HG02678 (cell line): ENCODE data around the gene AJM1.
"Not testable (repeated sequence)": the region's sequence is repeated elsewhere in the genome, so short reads cannot be mapped to it uniquely, and the experiment has no call there.

Experiments
- ATAC-seq: cut with Tn5 transposase; IDR thresholded peaks from one replicate; pipeline ENCODE4 v1.9.1; 2021; ENCODE audit warnings: mild to moderate bottlenecking, moderate library complexity; ENCODE audit not compliant: unreplicated experiment

AJM1 gene

DNA sequence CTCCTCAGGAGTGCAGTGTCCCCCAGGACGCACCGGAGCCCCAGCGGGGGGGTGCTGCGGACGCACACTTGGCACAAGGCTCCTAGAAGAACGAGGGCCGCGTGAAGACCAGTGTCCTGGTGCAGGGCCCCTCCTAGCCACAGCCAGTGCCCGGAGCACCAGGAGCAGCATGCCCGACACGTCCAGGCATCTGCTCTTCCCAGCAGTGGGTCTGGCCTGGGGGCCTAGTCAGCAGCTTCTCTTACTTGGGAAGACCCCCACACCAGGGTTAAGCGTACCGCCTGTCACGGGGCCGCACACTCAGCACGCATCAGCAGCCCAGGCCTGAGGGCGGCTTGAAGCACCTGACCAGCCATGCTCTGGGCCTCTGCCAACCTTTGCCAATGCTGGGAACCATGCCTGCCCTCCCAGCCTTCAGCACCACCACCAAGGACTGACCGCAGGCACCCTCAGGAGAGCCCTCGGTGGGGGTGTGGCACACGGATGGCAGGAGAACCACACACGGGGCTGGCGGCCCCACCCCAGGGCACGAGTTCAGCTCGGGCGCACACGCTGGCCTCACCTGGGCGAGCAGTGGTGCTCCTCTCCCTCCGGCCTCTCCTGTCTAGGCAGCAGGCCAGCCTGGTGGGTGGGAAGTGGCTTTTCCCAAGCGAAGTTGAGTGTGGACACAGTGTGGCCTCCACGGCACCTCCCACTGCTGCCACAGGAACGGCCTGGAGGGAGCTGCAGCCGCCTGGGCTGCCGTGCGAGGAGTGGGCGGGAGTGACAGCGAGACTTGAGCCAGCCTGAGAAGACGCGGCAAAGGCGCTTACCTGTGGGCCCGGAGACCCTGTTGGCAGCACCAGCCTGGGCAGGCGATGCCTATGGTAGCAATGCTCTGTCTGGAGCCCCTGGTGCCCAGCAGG, 12.0 kb upstream of the AJM1 start:
- no peak for ATAC-seq

DNA sequence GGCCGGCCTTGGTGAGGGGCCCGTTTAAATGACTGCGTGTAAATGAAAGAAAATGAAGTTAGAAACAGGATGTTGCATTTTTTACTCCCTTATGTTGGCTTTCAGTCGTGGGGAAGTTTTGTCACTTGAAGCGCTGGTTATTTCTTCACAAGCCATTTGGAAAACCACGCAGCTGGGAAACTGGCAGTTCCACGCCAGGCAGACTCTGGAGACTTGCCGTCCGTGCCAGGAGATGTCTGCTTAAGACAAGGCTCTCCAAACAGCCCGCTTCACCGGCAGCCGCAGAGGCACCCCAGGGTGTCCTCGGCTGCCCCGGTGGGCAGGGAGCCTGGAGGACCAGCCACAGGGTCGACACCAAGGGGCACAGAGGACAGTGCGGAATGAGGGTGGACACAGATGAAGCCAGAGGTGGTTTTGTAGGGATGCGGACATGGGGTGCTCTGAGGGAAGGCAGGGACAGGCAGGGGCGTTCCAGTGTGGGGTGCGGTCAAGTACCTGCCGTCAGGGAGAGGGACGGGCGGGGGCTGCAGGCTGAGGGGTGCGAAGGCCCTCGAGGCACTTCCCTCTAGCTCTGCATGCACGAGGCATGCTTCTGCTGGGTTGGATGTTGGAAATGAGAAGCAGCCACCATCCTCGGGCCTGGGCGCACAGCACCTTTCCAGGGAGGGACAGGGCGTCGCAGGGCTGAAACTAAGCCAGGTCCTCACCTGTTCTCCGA, 11.1 kb upstream of the AJM1 start:
- ATAC-seq: no peak

- no peak for ATAC-seq
These were observed 10.6 kb upstream of the AJM1 start for GRCh38 chr9:136831720-136832104.

GRCh38 chr9:136832581-136832980, 9.7 kb upstream of the AJM1 start:
- no peak for ATAC-seq

DNA sequence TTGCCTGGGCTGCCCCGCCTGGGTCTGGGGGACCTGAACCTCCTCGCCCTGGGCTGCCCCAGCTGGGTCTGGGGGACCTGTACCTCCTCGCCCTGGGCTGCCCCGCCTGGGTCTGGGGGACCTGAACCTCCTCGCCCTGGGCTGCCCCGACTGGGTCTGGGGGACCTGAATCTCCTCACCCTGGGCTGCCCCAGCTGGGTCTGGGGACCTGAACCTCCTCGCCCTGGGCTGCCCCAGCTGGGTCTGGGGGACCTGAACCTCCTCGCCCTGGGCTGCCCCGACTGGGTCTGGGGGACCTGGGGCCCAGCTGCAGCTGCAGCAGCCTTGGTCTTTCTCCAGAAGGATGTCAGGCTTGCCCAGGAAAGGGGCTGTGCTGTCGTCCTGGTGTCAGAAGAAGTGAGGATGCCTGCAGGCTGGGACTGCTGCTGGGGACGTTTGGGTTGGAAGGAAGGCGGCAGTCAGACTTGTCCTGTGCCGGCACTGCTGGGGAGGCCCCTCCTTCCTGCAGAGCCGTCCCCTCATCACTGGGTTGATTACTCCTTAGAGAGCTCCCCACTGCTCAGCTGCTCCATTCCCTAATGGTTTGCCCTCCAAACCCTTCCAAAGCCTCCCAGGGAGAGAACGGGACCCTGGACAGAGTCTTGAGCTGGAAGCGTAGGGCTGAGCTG, 8.8 kb upstream of the AJM1 start:
- not testable (repeated sequence) for ATAC-seq

DNA sequence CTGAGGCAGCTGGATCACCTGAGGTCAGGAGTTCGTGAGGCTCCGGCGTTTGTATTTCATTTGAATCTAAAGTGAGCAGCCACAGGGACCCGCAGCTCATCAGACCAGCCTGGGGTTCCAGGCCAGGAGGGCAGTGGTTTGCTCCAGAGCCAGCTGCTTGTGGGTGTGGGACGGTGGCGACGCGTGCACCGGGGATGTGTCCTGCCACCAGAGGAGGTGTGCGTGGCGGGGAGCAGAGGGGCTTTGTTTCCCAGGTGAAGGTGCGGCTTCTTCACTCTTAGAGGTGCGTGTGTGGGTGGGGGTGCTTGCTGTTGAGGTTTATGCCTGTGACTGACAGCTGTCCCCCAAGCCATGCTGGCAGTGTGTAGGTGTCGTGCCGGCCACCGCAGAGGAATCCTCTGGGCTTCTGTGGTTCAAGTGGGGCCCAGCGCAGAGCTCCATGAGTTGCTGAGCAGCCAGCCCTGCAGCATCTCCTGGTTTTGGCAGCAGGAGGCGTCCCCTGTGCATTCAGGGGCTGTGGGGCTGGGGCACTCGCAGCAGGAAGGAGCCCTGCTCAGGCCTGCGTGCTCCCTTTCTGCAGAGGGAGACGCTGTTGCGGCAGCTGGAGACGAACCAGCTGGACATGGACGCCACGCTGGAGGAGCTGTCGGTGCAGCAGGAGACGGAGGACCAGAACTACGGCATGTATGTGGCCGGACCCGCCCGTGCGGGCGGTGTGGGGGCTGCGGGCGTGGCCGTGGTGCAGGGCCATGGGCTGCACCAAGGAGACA, 6.9 kb upstream of the AJM1 start:
- ATAC-seq: no peak

- no peak for ATAC-seq
These were observed 6.1 kb upstream of the AJM1 start for GRCh38 chr9:136835932-136836904.

DNA sequence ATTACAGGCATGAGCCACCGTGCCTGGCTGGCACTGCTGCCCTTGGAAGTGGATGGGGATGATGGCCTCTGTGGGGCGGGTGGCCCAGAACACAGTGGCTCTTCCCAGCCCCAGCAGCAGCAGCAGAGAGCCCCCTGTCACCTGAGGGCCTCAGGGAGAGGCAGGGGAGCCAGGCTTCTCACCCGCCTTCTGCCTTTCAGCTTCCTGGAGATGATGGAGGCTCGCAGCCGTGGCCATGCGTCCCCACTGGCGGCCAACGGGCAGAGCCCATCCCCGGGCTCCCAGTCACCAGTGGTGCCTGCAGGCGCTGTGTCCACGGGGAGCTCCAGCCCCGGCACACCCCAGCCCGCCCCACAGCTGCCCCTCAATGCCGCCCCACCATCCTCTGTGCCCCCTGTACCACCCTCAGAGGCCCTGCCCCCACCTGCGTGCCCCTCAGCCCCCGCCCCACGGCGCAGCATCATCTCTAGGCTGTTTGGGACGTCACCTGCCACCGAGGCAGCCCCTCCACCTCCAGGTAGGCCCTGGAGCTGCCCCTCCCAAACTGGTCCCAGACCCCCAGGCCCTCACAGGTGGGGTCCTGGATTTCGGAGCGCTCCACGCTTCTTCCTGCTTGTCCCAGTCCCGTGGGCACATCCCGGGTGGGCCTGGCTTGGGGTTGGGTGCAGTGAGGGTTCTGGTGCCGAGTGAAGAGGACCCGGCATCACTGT, 5.0 kb upstream of the AJM1 start:
- ATAC-seq: no peak

DNA sequence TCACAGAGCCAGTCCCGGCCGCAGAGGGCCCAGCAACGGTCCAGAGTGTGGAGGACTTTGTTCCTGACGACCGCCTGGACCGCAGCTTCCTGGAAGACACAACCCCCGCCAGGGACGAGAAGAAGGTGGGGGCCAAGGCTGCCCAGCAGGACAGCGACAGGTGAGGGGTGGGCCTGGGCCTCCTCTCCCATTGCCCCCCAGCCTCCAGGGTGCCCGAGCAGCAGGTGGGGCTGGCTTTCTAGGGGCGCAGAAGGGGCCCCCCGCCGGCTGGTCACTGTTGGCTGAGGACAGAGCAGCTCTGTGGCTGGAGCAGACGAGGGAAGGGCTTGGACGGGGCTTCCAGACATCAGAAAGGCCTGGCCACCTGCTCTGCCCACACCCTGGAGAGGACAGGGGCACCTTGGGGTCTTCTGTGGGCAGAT, 4.4 kb upstream of the AJM1 start:
- not testable (repeated sequence) for ATAC-seq

DNA sequence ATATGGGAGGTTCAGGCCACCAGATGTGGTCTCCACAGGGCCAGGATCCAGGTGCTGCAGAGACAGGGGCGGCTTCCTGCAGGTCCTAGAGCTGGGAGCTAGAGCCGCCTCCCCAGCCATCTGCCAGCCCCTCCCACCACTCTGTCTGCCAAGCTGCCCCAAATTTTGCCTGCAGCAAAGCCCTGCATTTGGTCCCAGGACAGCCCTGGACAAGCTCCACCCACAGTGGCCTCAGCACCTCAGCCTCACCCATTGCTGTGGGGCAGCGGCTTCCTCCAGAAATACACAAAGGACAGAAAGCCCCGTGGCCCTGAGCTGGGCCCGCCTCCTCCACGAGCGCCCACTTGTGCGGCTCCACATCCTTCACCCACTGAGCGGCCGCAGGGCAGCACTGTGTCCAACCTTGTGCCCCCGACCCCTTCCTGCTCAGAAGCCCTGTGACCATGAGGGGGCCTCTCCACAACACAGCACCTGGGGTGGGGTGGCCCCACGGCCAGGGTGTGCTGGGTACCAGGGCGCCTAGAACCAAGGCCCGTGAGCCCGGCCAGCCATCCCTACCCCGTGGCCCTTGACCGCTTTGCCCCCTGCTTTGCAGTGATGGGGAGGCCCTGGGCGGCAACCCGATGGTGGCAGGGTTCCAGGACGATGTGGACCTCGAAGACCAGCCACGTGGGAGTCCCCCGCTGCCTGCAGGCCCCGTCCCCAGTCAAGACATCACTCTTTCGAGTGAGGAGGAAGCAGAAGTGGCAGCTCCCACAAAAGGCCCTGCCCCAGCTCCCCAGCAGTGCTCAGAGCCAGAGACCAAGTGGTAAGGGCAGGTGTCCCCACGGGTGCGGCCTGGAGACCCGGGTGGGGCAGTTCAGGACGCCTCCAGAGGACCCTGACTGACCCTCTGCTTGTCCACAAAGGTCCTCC, 3.7 kb upstream of the AJM1 start:
- no peak for ATAC-seq

DNA sequence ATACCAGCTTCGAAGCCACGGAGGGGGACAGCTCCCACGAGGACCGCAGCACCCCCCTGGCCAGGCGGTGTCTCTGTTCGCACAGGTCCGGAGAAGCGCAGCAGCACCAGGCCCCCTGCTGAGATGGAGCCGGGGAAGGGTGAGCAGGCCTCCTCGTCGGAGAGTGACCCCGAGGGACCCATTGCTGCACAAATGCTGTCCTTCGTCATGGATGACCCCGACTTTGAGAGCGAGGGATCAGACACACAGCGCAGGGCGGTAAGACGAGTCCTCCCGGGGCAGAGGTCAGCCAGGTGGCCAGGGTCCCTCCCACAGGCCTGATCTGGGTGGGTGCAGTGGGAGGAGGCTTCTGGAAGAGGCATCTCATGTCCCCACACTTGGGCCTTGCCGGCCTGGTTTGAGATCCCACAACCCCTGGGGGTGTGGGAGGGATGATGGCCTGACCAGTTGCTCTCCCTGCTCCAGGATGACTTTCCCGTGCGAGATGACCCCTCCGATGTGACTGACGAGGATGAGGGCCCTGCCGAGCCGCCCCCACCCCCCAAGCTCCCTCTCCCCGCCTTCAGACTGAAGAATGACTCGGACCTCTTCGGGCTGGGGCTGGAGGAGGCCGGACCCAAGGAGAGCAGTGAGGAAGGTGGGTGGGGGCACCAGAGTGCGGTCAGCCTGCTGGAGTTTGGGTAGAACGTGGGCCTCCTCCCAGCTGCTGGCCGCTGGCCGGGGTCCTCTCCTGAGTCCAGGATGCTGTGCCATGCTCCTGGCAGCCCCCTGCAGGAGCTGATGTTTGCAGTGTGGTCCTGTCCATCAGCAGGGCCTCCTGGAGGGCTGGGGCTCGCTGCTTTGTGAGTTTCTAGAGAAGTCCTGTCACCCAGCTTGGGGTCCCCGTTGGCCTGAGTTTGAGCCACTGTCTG, 2.8 kb upstream of the AJM1 start:
- ATAC-seq: no peak

- no peak for ATAC-seq
These were observed 2.0 kb upstream of the AJM1 start for GRCh38 chr9:136840140-136840876.

- no peak for ATAC-seq
These were observed 1.2 kb upstream of the AJM1 start for GRCh38 chr9:136840877-136841645.

GRCh38 chr9:136841646-136842379, 465 bp upstream of the AJM1 start:
- ATAC-seq: not testable (repeated sequence)
